Measurements from ENCODE around the gene SAMD5. TPM values are rescaled to one million over a fixed set of nuclear protein-coding genes. Genes with fewer than 3 reads are reported as not detected.

SAMD5 gene
- total and polyA plus RNA-seq, 2 donors (not counting 1 experiment from before 2014, with no cell fraction given), result 4.0 to 5.9 TPM

GRCh38 chr6:147510929-147511590, 2.6 kb downstream of the SAMD5 start:
- no peak overlapping the region for H3K9ac ChIP-seq (ENCODE audit: insufficient read depth, low read length)
- H3K4me3 ChIP-seq (replicated peaks in 1 of 4; ENCODE audit: control extremely low read depth in 1 of 4, insufficient read depth in 1 of 4, low read depth in 3 of 4, low read length in 4 of 4), result peak overlapping the region in 1 of 4 experiments; percentile 75
- H3K4me2 ChIP-seq (ENCODE audit: extremely low read depth, insufficient read depth, low read length), result peak overlapping the region; percentile 77
- H2AFZ ChIP-seq (ENCODE audit: low read length), result no peak overlapping the region
- no peaks in the 10 kb centered on the region for H4K20me1 ChIP-seq (ENCODE audit: control insufficient read depth, extremely low read depth, insufficient read depth, low read length)
- peaks cover 2% of the 10 kb centered on the region for H3K27me3 ChIP-seq (ENCODE audit: control insufficient read depth, insufficient read depth, low read length)
- H3K4me1 ChIP-seq (ENCODE audit: control insufficient read depth, extremely low read depth, insufficient read depth, low read length), result peaks cover 7% of the 10 kb centered on the region
- H3K27ac ChIP-seq (ENCODE audit: insufficient read depth, low read length), result no peak overlapping the region
- no peak for DNase-seq (ENCODE audit: low read depth in 2 of 2)
- H3K36me3 ChIP-seq (ENCODE audit: control insufficient read depth, insufficient read depth, low read length), result no peaks in the 10 kb centered on the region
- no peaks in the 10 kb centered on the region for H3K79me2 ChIP-seq (ENCODE audit: control insufficient read depth, insufficient read depth, low read length)
- TF ChIP-seq CTCF (conservative IDR thresholded peaks at IDR 0.05 in 1 of 2, IDR thresholded peaks at IDR 0.05 in 1 of 2; ENCODE audit: low read depth in 1 of 2, low read length in 2 of 2) (no peak), EZH2 (IDR thresholded peaks at IDR 0.05; ENCODE audit: low read length, missing control alignments) (no peak)
- no peaks in the 10 kb centered on the region for H3K9me3 ChIP-seq (ENCODE audit: control insufficient read depth, insufficient read depth, low read depth, low read length)

- Histone ChIP-seq H4K20me1 (ENCODE audit: control insufficient read depth, extremely low read depth, insufficient read depth, low read length) (no peaks in the 10 kb centered on the region), H2AFZ (ENCODE audit: low read length) (no peak overlapping the region), H3K9me3 (ENCODE audit: control insufficient read depth, insufficient read depth, low read depth, low read length) (no peaks in the 10 kb centered on the region), H3K9ac (ENCODE audit: insufficient read depth, low read length) (no peak overlapping the region), H3K4me3 (replicated peaks in 1 of 4; ENCODE audit: control extremely low read depth in 1 of 4, insufficient read depth in 1 of 4, low read depth in 3 of 4, low read length in 4 of 4) (no peak overlapping the region), H3K27ac (ENCODE audit: insufficient read depth, low read length) (no peak overlapping the region), H3K36me3 (ENCODE audit: control insufficient read depth, insufficient read depth, low read length) (no peaks in the 10 kb centered on the region), H3K79me2 (ENCODE audit: control insufficient read depth, insufficient read depth, low read length) (no peaks in the 10 kb centered on the region), H3K4me2 (ENCODE audit: extremely low read depth, insufficient read depth, low read length) (no peak overlapping the region), H3K27me3 (ENCODE audit: control insufficient read depth, insufficient read depth, low read length) (peaks cover 2% of the 10 kb centered on the region), H3K4me1 (ENCODE audit: control insufficient read depth, extremely low read depth, insufficient read depth, low read length) (no peaks in the 10 kb centered on the region)
- TF ChIP-seq CTCF (conservative IDR thresholded peaks at IDR 0.05 in 1 of 2, IDR thresholded peaks at IDR 0.05 in 1 of 2; ENCODE audit: low read depth in 1 of 2, low read length in 2 of 2) (no peak), EZH2 (IDR thresholded peaks at IDR 0.05; ENCODE audit: low read length, missing control alignments) (no peak)
- DNase-seq (ENCODE audit: low read depth in 2 of 2), result no peak
Measured at GRCh38 chr6:147514831-147515230, 6.3 kb downstream of the SAMD5 start.

- TF ChIP-seq CTCF (conservative IDR thresholded peaks at IDR 0.05 in 1 of 2, IDR thresholded peaks at IDR 0.05 in 1 of 2; ENCODE audit: low read depth in 1 of 2, low read length in 2 of 2), result no peak
- no peak for TF ChIP-seq EZH2 (IDR thresholded peaks at IDR 0.05; ENCODE audit: low read length, missing control alignments)
- Histone ChIP-seq H3K27me3 (ENCODE audit: control insufficient read depth, insufficient read depth, low read length) (no peaks in the 10 kb centered on the region), H3K9me3 (ENCODE audit: control insufficient read depth, insufficient read depth, low read depth, low read length) (no peaks in the 10 kb centered on the region), H3K9ac (ENCODE audit: insufficient read depth, low read length) (no peak overlapping the region), H4K20me1 (ENCODE audit: control insufficient read depth, extremely low read depth, insufficient read depth, low read length) (no peaks in the 10 kb centered on the region), H3K36me3 (ENCODE audit: control insufficient read depth, insufficient read depth, low read length) (no peaks in the 10 kb centered on the region), H3K4me2 (ENCODE audit: extremely low read depth, insufficient read depth, low read length) (no peak overlapping the region), H3K4me3 (replicated peaks in 1 of 4; ENCODE audit: control extremely low read depth in 1 of 4, insufficient read depth in 1 of 4, low read depth in 3 of 4, low read length in 4 of 4) (no peak overlapping the region), H3K27ac (ENCODE audit: insufficient read depth, low read length) (no peak overlapping the region), H3K79me2 (ENCODE audit: control insufficient read depth, insufficient read depth, low read length) (no peaks in the 10 kb centered on the region), H2AFZ (ENCODE audit: low read length) (no peak overlapping the region), H3K4me1 (ENCODE audit: control insufficient read depth, extremely low read depth, insufficient read depth, low read length) (no peaks in the 10 kb centered on the region)
- DNase-seq (ENCODE audit: low read depth in 2 of 2), result no peak
Measured at GRCh38 chr6:147515327-147515726, 6.8 kb downstream of the SAMD5 start.
